ENCODE measurements around the gene OR10H3.

GRCh38 chr19:15758379-15758778 lies 20.6 kb downstream of the OR10H3 start:
- no peak for TF ChIP-seq CTCF (optimal IDR thresholded peaks at IDR 0.05 in 1 of 3, IDR thresholded peaks at IDR 0.05 in 1 of 3, conservative IDR thresholded peaks at IDR 0.05 in 1 of 3; ENCODE audit: extremely low read depth in 1 of 3, insufficient read depth in 2 of 3, low read length in 3 of 3)
- TF ChIP-seq EZH2 (IDR thresholded peaks at IDR 0.05; ENCODE audit: low read length), result no peak

Data from keratinocyte (primary cell).